C4-2B (cell line): ENCODE measurements around the gene OSBPL2.

Source experiments
- ZFX ChIP-seq: fragments of 450-650 bp; IDR thresholded peaks from 2 replicates; pipeline ENCODE4 v1.6.1; 2017
- TF ChIP-seq, protein P1 (sequence below): fragments of 450-650 bp; conservative IDR thresholded peaks from 2 replicates; pipeline ENCODE4 v1.5.1; 2017; ENCODE audit warnings: mild to moderate bottlenecking

DNA sequence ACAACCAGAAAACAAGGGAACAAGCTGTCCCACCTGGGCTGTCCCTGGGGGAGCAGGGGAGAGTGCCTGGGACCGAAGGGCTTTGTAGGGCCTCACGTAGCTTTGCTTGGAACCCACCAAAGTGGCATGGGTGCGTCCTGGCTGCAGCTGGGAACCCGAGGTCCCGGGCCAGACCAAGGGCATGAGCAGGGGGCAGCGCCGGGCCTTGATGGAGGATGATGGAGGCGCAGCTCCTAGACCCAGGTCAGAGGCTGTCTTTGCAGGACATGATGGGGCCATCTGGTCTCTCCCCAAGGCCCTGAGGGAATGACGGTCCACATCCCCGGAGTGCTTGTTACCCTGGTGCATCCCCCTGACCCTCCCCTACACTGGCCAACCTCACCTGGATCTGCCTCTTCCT, 7.6 kb upstream of the OSBPL2 start:
- TF ChIP-seq, protein P1, sequence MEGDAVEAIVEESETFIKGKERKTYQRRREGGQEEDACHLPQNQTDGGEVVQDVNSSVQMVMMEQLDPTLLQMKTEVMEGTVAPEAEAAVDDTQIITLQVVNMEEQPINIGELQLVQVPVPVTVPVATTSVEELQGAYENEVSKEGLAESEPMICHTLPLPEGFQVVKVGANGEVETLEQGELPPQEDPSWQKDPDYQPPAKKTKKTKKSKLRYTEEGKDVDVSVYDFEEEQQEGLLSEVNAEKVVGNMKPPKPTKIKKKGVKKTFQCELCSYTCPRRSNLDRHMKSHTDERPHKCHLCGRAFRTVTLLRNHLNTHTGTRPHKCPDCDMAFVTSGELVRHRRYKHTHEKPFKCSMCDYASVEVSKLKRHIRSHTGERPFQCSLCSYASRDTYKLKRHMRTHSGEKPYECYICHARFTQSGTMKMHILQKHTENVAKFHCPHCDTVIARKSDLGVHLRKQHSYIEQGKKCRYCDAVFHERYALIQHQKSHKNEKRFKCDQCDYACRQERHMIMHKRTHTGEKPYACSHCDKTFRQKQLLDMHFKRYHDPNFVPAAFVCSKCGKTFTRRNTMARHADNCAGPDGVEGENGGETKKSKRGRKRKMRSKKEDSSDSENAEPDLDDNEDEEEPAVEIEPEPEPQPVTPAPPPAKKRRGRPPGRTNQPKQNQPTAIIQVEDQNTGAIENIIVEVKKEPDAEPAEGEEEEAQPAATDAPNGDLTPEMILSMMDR = no peak
- TF ChIP-seq ZFX = no peak
